Aorta (tissue), 5 donors: Measurements from ENCODE around the gene INPP4B. TPM values are rescaled to one million over a fixed set of nuclear protein-coding genes. Genes with fewer than 3 reads are reported as not detected.

Experiments used
- ATAC-seq: fragments of 200-7000 bp; cut with Tn5 transposase; one replicate; pipeline ENCODE4 v1.9.1; 2022; ENCODE audit warnings: moderate library complexity; ENCODE audit not compliant: low FRiP score
- DNase-seq, 2 donors: peaks; one replicate each; pipeline ENCODE4 v3.0.0-alpha.2; 2020
- H3K27ac ChIP-seq, 2 donors: one replicate each; pipeline ENCODE4 v1.5.1; 2013; ENCODE audit warnings: low read length in 2 of 2, mild to moderate bottlenecking in 2 of 2, moderate library complexity in 2 of 2, control low read depth in 1 of 2, inconsistent platforms in 1 of 2, low read depth in 1 of 2
- H3K27me3 ChIP-seq, 2 donors: one replicate each; pipeline ENCODE4 v1.6.1; 2013; ENCODE audit warnings: control low read depth in 1 of 2, low read length in 1 of 2, mild to moderate bottlenecking in 1 of 2, moderate library complexity in 1 of 2; ENCODE audit not compliant: insufficient read depth in 2 of 2, control insufficient read depth in 1 of 2
- H3K36me3 ChIP-seq, 2 donors: one replicate each; pipeline ENCODE4 v1.6.1; 2013; ENCODE audit warnings: control low read depth in 1 of 2, low read length in 1 of 2, mild to moderate bottlenecking in 1 of 2; ENCODE audit not compliant: insufficient read depth in 2 of 2, control insufficient read depth in 1 of 2
- H3K4me1 ChIP-seq, 2 donors: one replicate each; pipeline ENCODE4 v1.6.1; 2013; ENCODE audit warnings: low read length in 2 of 2, control low read depth in 1 of 2, mild to moderate bottlenecking in 1 of 2, moderate library complexity in 1 of 2; ENCODE audit not compliant: insufficient read depth in 2 of 2, control insufficient read depth in 1 of 2
- H3K4me3 ChIP-seq, 2 donors: one replicate each; pipeline ENCODE4 v1.5.1; 2013; ENCODE audit warnings: low read length in 2 of 2, control low read depth in 1 of 2, mild to moderate bottlenecking in 1 of 2
- H3K9me3 ChIP-seq: one replicate; pipeline ENCODE4 v1.6.1; 2013; ENCODE audit warnings: mild to moderate bottlenecking, low read length; ENCODE audit not compliant: control insufficient read depth
- WGBS, 2 donors: extraction: QIAGEN DNeasy Blood & Tissue Kit; methylation state at CpG; one replicate each; pipeline ENCODE4 v1.1.7; 2013; 5-methylcytosine and 5-hydroxymethylcytosine counted together
- intact Hi-C, 2 donors: fragments of 100-400 bp; cut with DNase I; formaldehyde crosslinking; loops; one replicate each; pipeline versions ENCODE4 v1.14.2 to v1.15.0; 2022
- polyA plus RNA-seq, 2 donors: library from polyadenylated mRNA; stranded (reverse); fragments of 200-250 nt; gene quantifications; one replicate each; pipeline ENCODE4 v1.2.3, GENCODE V29; 2013
- total RNA-seq, 2 donors: library from RNA; stranded (reverse); fragmentation: NEBNext Ultra II Directional; extraction: Animal tissue kit (Norgen Biotek cat#: 25700); gene quantifications; one replicate each; pipeline ENCODE4 v1.2.1, GENCODE V29; 2021
- donor health status: healthy with polysubstance abuse.
- donor health status: Bipolar disorder and iron deficiency.
- donor health status: DM: no; HTN: no; CAD: no.
- donor health status: DM: no; HTN: no; CAD: no.
- donor health status: DM: yes; HTN: yes; CAD: no.

The INPP4B gene
- total and polyA plus RNA-seq, 4 donors: 3.3 to 36.8 (median 20.7) TPM

- no peaks in the 10 kb centered on the region for H3K9me3 ChIP-seq
- H3K27ac ChIP-seq: no peak overlapping the region
- no peaks in the 10 kb centered on the region for H3K4me1 ChIP-seq
- no peak overlapping the region for H3K4me3 ChIP-seq
- H3K36me3 ChIP-seq: no peaks in the 10 kb centered on the region
- ATAC-seq (no peak), DNase-seq (no peak)
- intact Hi-C loops: no loop called here
- WGBS, 2 donors: 97 to 98% methylated on average over 4 of the region's 4 CpGs
- no peaks in the 10 kb centered on the region for H3K27me3 ChIP-seq
Measured at GRCh38 chr4:142393127-142393526, 453.0 kb downstream of the INPP4B start.

- intact Hi-C loops: no loop called here
- no peak overlapping the region for H3K27ac ChIP-seq
- H3K27me3 ChIP-seq: no peaks in the 10 kb centered on the region
- no peak overlapping the region for H3K4me3 ChIP-seq
- no peaks in the 10 kb centered on the region for H3K4me1 ChIP-seq
- H3K36me3 ChIP-seq: no peaks in the 10 kb centered on the region
- DNase-seq: no peak
- no peaks in the 10 kb centered on the region for H3K9me3 ChIP-seq
- ATAC-seq: no peak
- 81 to 84% methylated on average over 6 of the region's 6 CpGs for WGBS, 2 donors
Measured at GRCh38 chr4:142386856-142387255, 459.2 kb downstream of the INPP4B start.

- 95 to 97% methylated on average over 8 of the region's 8 CpGs for WGBS, 2 donors
- H3K27ac ChIP-seq: no peak overlapping the region
- no peak for DNase-seq
- ATAC-seq: no peak
- H3K4me1 ChIP-seq: no peaks in the 10 kb centered on the region
- intact Hi-C loops: no loop called here
- no peaks in the 10 kb centered on the region for H3K36me3 ChIP-seq
- no peaks in the 10 kb centered on the region for H3K27me3 ChIP-seq
- no peak overlapping the region for H3K4me3 ChIP-seq
- no peaks in the 10 kb centered on the region for H3K9me3 ChIP-seq
Measured at GRCh38 chr4:142386449-142386848, 459.7 kb downstream of the INPP4B start.

- WGBS, 2 donors: 93 to 96% methylated on average over 4 of the region's 4 CpGs
- Histone ChIP-seq H3K4me3 (no peak overlapping the region), H3K27ac (no peak overlapping the region), H3K36me3 (no peaks in the 10 kb centered on the region), H3K27me3 (no peaks in the 10 kb centered on the region), H3K9me3 (no peaks in the 10 kb centered on the region), H3K4me1 (no peaks in the 10 kb centered on the region)
- DNase-seq (no peak), ATAC-seq (no peak)
- intact Hi-C loops: no loop called here
Measured at GRCh38 chr4:142383800-142384470, 462.2 kb downstream of the INPP4B start.

GRCh38 chr4:142383354-142383753 is 462.7 kb downstream of the INPP4B start:
- Histone ChIP-seq H3K36me3 (no peaks in the 10 kb centered on the region), H3K4me1 (peaks cover 2 to 3% of the 10 kb centered on the region in 2 donors), H3K27me3 (no peaks in the 10 kb centered on the region), H3K4me3 (no peak overlapping the region), H3K9me3 (no peaks in the 10 kb centered on the region), H3K27ac (no peak overlapping the region)
- DNase-seq (no peak), ATAC-seq (no peak)
- intact Hi-C loops: no loop called here

GRCh38 chr4:142380052-142380602 is 466.0 kb downstream of the INPP4B start:
- H3K27ac ChIP-seq: peak overlapping the region in 1 of 2 donors; percentile 50
- 68% methylated on average over 5 of the region's 5 CpGs for WGBS, 2 donors
- H3K27me3 ChIP-seq: no peaks in the 10 kb centered on the region
- H3K36me3 ChIP-seq: no peaks in the 10 kb centered on the region
- intact Hi-C loops: no loop called here
- ATAC-seq: peak; percentile 15
- H3K4me3 ChIP-seq: no peak overlapping the region
- H3K9me3 ChIP-seq: no peaks in the 10 kb centered on the region
- peaks cover 2 to 3% of the 10 kb centered on the region in 2 donors for H3K4me1 ChIP-seq
- no peak for DNase-seq

GRCh38 chr4:142379277-142380051 is 466.6 kb downstream of the INPP4B start:
- H3K4me3 ChIP-seq: no peak overlapping the region
- DNase-seq: no peak
- peak; percentile 52 for ATAC-seq
- no peaks in the 10 kb centered on the region for H3K9me3 ChIP-seq
- H3K36me3 ChIP-seq: no peaks in the 10 kb centered on the region
- intact Hi-C loops: loop anchor here in 1 of 2 donors (10.0 kb wide), 1 partner anchor 435 kb away; no protein-coding TSS in a partner anchor
- peak overlapping the region in 1 of 2 donors; percentile 33 for H3K27ac ChIP-seq
- no peaks in the 10 kb centered on the region for H3K27me3 ChIP-seq
- peaks cover 2 to 3% of the 10 kb centered on the region in 2 donors for H3K4me1 ChIP-seq
- WGBS, 2 donors: 13% methylated on average over 4 of the region's 4 CpGs

GRCh38 chr4:142378179-142378578 is 467.9 kb downstream of the INPP4B start:
- Histone ChIP-seq H3K27me3 (no peaks in the 10 kb centered on the region), H3K4me3 (no peak overlapping the region), H3K27ac (no peak overlapping the region), H3K36me3 (no peaks in the 10 kb centered on the region), H3K4me1 (peaks cover 2 to 3% of the 10 kb centered on the region in 2 donors), H3K9me3 (no peaks in the 10 kb centered on the region)
- intact Hi-C loops: loop anchor here in 1 of 2 donors (10.0 kb wide), 1 partner anchor 437 kb away; no protein-coding TSS in a partner anchor
- ATAC-seq (no peak), DNase-seq (no peak)
- WGBS, 2 donors: 55 to 59% methylated on average over 2 of the region's 2 CpGs
